Muscle of leg (tissue), 16 donors: ENCODE results near the gene CCDC28B. TPM values are rescaled to one million over a fixed set of nuclear protein-coding genes. Genes with fewer than 3 reads are reported as not detected.
"Not testable (repeated sequence)": the region's sequence is repeated elsewhere in the genome, so short reads cannot be mapped to it uniquely, and the experiment has no call there.

Experiments used
- DNase-seq: peaks from one replicate; pipeline ENCODE4 v3.0.0; 2013
- H3K27ac ChIP-seq: one replicate; pipeline ENCODE4 v1.5.1; 2013; ENCODE audit warnings: mild to moderate bottlenecking, low read length, control low read depth
- H3K27me3 ChIP-seq: one replicate; pipeline ENCODE4 v1.6.1; 2013; ENCODE audit warnings: low read length; ENCODE audit not compliant: control insufficient read depth, insufficient read depth
- H3K36me3 ChIP-seq: one replicate; pipeline ENCODE4 v1.6.1; 2013; ENCODE audit warnings: low read length; ENCODE audit not compliant: control insufficient read depth, insufficient read depth
- H3K4me1 ChIP-seq: one replicate; pipeline ENCODE4 v1.6.1; 2013; ENCODE audit warnings: low read length; ENCODE audit not compliant: control insufficient read depth, insufficient read depth
- H3K4me3 ChIP-seq: one replicate; pipeline ENCODE4 v1.5.1; 2013; ENCODE audit warnings: low read length, control low read depth
- H3K9me3 ChIP-seq: replicated peaks from 2 replicates; pipeline ENCODE4 v1.6.1; 2013; ENCODE audit warnings: low read depth, low read length; ENCODE audit not compliant: control insufficient read depth
- WGBS: methylation state at CpG from one replicate; pipeline ENCODE4 v1.1.5; 2013; ENCODE audit warnings: missing lambda C conversion rate; ENCODE audit not compliant: insufficient coverage; 5-methylcytosine and 5-hydroxymethylcytosine counted together
- long read RNA-seq, 11 donors: transcript quantifications; one replicate each; lab custom pipeline, GENCODE V29; 2026
- polyA plus RNA-seq, 8 donors: library from polyadenylated mRNA; unstranded; fragments of 120-200 nt; gene quantifications; one replicate each; pipeline versions ENCODE4 v1.2.1 to v1.2.3, GENCODE V29; 2013; ENCODE audit warnings: inconsistent platforms in 1 of 8, low replicate concordance in 1 of 8; ENCODE audit not compliant: insufficient read length in 8 of 8, insufficient read depth in 1 of 8
- total RNA-seq: library from RNA; stranded (reverse); fragments of 120-200 nt; gene quantifications from one replicate; pipeline ENCODE4 v1.2.4, GENCODE V29; 2013

CCDC28B gene
- total RNA-seq (63.7 TPM), polyA plus RNA-seq (10 to 100 TPM; 31.9 to 70.0 (median 44.5) TPM)
- long read RNA-seq, donor 1, partial matches to known transcripts: 0 of 5 reads
- long read RNA-seq, donor 1, other reads (novel, unspliced or antisense): 0 of 5 reads
- long read RNA-seq, donor 2, partial matches to known transcripts: 0 of 2 reads
- long read RNA-seq, donor 2, other reads (novel, unspliced or antisense): 0 of 2 reads
- long read RNA-seq, donor 3, transcript CCDC28B-201 (6 exons, 1,089 nt): major isoform, 24 of 24 reads
- long read RNA-seq, donor 3, partial matches to known transcripts: 0 of 24 reads
- long read RNA-seq, donor 3, other reads (novel, unspliced or antisense): 0 of 24 reads
- long read RNA-seq, donor 4, transcript CCDC28B-201 (6 exons, 1,089 nt): major isoform, 15 of 15 reads
- long read RNA-seq, donor 4, partial matches to known transcripts: 0 of 15 reads
- long read RNA-seq, donor 4, other reads (novel, unspliced or antisense): 0 of 15 reads
- long read RNA-seq, donor 5, transcript CCDC28B-201 (6 exons, 1,089 nt): major isoform, 21 of 21 reads
- long read RNA-seq, donor 5, partial matches to known transcripts: 0 of 21 reads
- long read RNA-seq, donor 5, other reads (novel, unspliced or antisense): 0 of 21 reads
- long read RNA-seq, donor 6, transcript CCDC28B-201 (6 exons, 1,089 nt): major isoform, 38 of 40 reads
- long read RNA-seq, donor 6, partial matches to known transcripts: 0 of 40 reads
- long read RNA-seq, donor 6, other reads (novel, unspliced or antisense): 0 of 40 reads
- long read RNA-seq, donor 7, transcript CCDC28B-201 (6 exons, 1,089 nt): major isoform, 20 of 36 reads
- long read RNA-seq, donor 7, partial matches to known transcripts: 11 of 36 reads
- long read RNA-seq, donor 7, other reads (novel, unspliced or antisense): 5 of 36 reads
- long read RNA-seq, donor 8, transcript CCDC28B-201 (6 exons, 1,089 nt): major isoform, 14 of 14 reads
- long read RNA-seq, donor 8, partial matches to known transcripts: 0 of 14 reads
- long read RNA-seq, donor 8, other reads (novel, unspliced or antisense): 0 of 14 reads
- long read RNA-seq, donor 9, transcript CCDC28B-201 (6 exons, 1,089 nt): major isoform, 12 of 12 reads
- long read RNA-seq, donor 9, partial matches to known transcripts: 0 of 12 reads
- long read RNA-seq, donor 9, other reads (novel, unspliced or antisense): 0 of 12 reads
- long read RNA-seq, donor 10, transcript CCDC28B-201 (6 exons, 1,089 nt): major isoform, 20 of 20 reads
- long read RNA-seq, donor 10, partial matches to known transcripts: 0 of 20 reads
- long read RNA-seq, donor 10, other reads (novel, unspliced or antisense): 0 of 20 reads
- long read RNA-seq, donor 11, transcript CCDC28B-201 (6 exons, 1,089 nt): major isoform, 27 of 33 reads
- long read RNA-seq, donor 11, partial matches to known transcripts: 0 of 33 reads
- long read RNA-seq, donor 11, other reads (novel, unspliced or antisense): 6 of 33 reads

DNA sequence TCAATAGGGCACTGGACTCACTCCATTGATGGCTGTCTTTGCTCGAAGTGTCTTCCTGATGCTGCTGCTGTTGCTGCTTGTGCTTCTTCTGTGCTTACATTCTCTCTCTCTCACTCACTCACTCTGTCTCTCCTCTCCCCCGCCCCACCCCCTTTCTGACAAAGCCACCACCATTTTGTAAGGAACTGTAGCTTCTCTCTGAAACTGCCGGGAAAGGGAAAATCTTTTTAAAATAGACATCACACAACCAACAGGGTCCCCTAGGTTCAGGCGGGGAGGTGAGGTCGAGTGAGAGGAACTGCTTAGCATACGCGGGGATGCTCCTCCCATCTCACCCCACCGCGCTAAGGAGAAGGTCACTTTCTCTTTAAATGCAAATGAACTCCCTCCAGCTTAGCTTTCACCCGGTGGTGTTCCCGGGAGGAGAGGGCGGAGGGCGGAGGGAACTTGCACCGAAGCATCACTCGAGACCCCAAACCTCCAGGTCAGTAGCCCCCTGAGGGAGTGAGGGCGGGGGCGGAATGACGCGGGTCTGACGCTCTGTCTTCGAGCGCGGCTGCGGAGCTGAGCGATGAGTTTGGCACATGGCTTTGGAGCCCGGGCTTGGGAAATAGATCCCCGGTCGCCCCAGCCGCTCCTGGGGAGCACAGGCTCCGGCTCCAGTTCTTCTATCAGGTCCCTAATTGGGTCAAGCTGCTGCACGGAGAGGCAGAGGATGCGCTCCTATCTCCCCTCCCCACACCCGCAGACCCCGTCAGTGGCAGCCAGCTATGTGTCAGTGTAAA lies at the start of gene CCDC28B:
Gene CCDC28B, plus strand, starts transcription at position 370 of the 785 bp plus-strand sequence. CDS start 1,341 bp downstream, outside the sequence.
- peaks cover 51% of the 10 kb centered on the region for H3K4me1 ChIP-seq
- peak; percentile 91 for DNase-seq

DNA sequence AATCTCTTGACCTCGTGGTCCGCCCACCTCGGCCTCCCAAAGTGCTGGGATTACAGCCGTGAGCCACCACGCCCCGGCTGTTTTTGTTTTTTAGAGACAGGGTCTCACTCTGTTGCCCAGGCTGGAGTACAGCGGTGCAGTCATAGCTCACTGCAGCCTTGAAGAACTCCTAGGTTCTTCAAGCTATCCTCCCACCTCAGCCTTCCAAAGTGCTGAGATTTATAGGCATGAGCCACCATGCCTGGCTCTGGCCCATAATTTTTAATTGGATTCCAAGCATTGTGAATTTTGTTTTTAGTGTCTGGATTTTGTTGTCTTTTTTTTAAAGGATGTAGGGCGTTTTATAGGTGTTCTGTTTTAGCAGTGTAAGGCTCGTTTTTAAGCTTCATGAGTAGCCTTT lies 49.5 kb upstream of the CCDC28B start:
- peaks cover under 1% of the 10 kb centered on the region for H3K36me3 ChIP-seq
- peak overlapping the region; percentile 85 for H3K27ac ChIP-seq
- no peak for DNase-seq
- H3K4me1 ChIP-seq: peaks cover 17% of the 10 kb centered on the region
- H3K27me3 ChIP-seq: no peaks in the 10 kb centered on the region
- 61% methylated on average over 7 of the region's 9 CpGs for WGBS
- H3K9me3 ChIP-seq: peaks cover 10% of the 10 kb centered on the region
- H3K4me3 ChIP-seq: no peak overlapping the region

More for the DNA sequence above, at the start of gene CCDC28B:
- Histone ChIP-seq H3K9me3 (no peaks in the 10 kb centered on the region), H3K27ac (peak within 1 kb of the TSS; percentile 97), H3K27me3 (no peaks in the 10 kb centered on the region), H3K36me3 (peaks cover 42% of the 10 kb centered on the region), H3K4me3 (peak within 1 kb of the TSS; percentile 68)
- 0% methylated on average over 25 of the region's 34 CpGs for WGBS

DNA sequence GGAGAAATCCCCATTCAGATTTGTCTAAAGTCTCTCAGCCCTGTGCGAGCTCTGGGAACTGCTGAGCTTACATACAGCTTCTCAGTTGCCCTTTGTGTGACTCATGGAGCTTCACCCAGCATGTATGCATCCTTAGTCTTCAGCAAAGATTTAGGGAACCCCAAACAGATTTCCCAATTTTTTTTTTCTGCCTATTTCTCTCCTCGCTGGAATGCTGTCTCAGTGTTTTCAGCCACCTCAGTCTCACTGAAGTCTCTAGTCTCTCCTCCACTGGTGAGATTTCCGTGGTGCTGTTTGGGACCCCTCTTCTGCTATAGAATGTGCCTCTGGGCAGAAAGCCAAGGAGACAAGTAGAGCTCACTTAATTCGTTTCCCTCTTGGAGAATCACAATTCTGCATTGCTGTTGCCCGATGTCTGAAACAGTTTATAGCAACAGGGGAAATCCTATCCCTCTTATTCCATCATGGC lies 49.0 kb upstream of the CCDC28B start:
- peaks cover 6% of the 10 kb centered on the region for H3K36me3 ChIP-seq
- H3K27me3 ChIP-seq: no peaks in the 10 kb centered on the region
- H3K27ac ChIP-seq: peak overlapping the region; percentile 85
- peaks cover 17% of the 10 kb centered on the region for H3K4me1 ChIP-seq
- 33% methylated on average over 2 of the region's 5 CpGs for WGBS
- H3K4me3 ChIP-seq: no peak overlapping the region
- H3K9me3 ChIP-seq: peaks cover 10% of the 10 kb centered on the region
- DNase-seq: peak; percentile 90

DNA sequence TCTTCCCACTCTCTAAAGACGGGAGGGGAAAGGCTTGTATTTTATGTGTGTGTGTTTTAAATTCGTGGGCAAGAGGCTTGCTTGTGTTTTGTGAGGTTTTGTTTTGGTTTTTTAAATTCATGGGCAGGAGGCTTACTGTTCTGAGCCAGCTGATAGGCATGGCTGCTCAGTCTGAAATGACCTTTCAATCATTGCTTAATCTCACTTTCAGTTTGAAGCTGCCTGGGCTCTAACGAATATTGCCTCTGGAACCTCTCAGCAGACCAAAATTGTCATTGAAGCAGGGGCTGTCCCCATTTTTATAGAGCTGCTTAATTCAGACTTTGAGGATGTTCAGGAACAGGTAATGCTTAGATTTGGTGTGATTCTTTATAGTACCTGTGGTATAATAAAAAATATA lies 41.2 kb upstream of the CCDC28B start:
- H3K4me1 ChIP-seq: peaks cover 2% of the 10 kb centered on the region
- H3K36me3 ChIP-seq: peaks cover 68% of the 10 kb centered on the region
- WGBS: no CpG with 5 or more reads among the region's 3 CpGs
- H3K27me3 ChIP-seq: no peaks in the 10 kb centered on the region
- no peak for DNase-seq
- no peak overlapping the region for H3K4me3 ChIP-seq
- no peak overlapping the region for H3K27ac ChIP-seq
- no peaks in the 10 kb centered on the region for H3K9me3 ChIP-seq

DNA sequence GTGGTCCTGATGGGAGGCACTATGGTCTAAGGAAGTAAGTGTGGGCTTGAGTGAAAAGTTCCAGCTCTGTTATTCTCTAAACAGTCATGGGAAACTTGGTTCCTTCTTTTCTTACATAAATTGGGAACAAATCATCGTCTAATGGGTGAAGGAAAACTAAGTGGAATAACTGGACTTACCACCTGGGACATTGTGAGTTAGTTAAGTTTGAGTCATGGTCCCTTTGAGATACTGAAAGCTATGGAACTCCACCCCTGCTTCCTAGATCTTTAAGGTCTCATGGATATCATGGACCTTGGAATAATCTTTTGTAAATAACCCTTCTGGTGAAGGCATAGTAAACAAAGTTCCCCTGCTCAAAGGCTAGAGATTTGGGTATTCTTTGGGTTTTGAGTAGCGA lies 37.0 kb upstream of the CCDC28B start:
- H3K36me3 ChIP-seq: peaks cover 76% of the 10 kb centered on the region
- no peaks in the 10 kb centered on the region for H3K9me3 ChIP-seq
- no peak overlapping the region for H3K4me3 ChIP-seq
- H3K27ac ChIP-seq: no peak overlapping the region
- no peaks in the 10 kb centered on the region for H3K27me3 ChIP-seq
- no peak for DNase-seq
- H3K4me1 ChIP-seq: peaks cover 4% of the 10 kb centered on the region
- no CpG with 5 or more reads among the region's 2 CpGs for WGBS

DNA sequence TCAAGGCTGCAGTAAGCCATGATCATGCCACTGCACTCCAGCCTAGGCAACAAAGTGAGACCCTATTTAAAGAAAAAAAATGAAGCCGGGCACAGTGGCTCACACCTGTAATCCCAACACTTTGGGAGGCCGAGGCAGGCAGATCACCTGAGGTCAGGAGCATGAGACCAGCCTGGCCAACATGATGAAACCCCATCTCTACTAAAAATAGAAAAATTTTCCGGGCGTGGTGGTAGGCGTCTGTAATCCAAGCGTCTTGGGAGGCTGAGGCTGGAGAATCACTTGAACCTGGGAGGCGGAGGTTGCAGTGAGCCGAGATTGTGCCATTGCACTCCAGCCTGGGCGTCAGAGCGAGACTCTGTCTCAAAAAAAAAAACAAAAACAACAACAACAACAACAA lies 34.8 kb upstream of the CCDC28B start:
- not testable (repeated sequence) for H3K27ac ChIP-seq, H3K9me3 ChIP-seq, DNase-seq, H3K4me3 ChIP-seq, H3K4me1 ChIP-seq, H3K27me3 ChIP-seq
- WGBS: 89% methylated on average over 3 of the region's 10 CpGs
- H3K36me3 ChIP-seq: peaks cover 72% of the 10 kb centered on the region

DNA sequence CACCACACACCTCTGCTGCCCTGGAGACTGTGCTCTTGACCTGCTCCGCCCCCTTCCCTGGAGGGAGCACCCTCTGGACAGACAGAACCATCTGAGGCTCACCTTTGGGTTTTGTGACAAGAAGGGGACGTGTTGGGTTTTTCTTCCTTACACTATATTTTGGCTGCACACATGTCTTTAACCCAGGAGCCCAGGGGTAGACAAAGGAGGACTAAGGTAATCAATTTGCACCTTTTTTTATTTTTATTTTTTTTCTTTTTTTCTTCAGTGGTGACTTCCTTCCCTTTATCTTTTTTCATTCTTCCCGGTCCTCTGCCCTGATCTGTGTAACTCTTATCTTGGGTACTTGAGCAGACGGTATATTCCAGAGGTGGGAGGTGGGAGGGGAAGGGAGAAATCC lies 29.4 kb upstream of the CCDC28B start:
- Histone ChIP-seq H3K4me1 (no peaks in the 10 kb centered on the region), H3K27ac (no peak overlapping the region), H3K4me3 (no peak overlapping the region), H3K27me3 (no peaks in the 10 kb centered on the region), H3K36me3 (peaks cover 77% of the 10 kb centered on the region), H3K9me3 (no peaks in the 10 kb centered on the region)
- no peak for DNase-seq
- WGBS: no CpG with 5 or more reads among the region's 4 CpGs

DNA sequence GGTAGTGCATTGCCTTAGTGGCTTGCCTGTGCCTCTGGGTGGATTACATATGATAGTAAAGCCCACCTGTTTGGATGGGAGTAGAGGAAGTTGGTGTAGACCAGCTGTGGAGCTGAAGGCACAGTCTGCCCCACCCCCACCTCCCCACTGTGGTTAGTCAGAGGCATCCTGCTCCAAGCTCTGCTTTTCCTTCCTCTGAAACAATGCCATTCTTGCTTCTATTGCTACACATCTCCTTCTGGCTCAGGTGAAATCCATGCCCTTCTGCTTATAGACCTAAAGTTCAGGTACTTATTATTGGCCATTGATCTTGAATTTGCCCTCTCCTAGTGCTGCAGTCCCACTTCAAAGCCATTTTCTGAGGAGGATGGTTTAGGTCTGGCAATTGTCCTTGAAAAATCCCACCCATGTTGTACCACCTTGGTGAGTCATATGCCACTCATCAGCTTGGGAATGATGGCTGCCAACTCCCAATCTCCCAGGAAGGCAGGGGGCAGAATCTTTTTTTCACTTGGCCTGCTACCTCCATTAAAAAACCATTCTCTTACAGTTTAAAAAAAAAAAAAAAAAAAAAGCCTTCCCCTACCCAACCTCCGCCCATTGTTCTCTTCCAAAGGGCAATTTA lies 27.7 kb upstream of the CCDC28B start:
- Histone ChIP-seq H3K4me3 (no peak overlapping the region), H3K27ac (no peak overlapping the region), H3K9me3 (no peaks in the 10 kb centered on the region), H3K4me1 (no peaks in the 10 kb centered on the region), H3K27me3 (no peaks in the 10 kb centered on the region), H3K36me3 (peaks cover 63% of the 10 kb centered on the region)
- no peak for DNase-seq
- 80% methylated on average over 1 of the region's 1 CpG for WGBS
